Liver (tissue), 9 donors: ENCODE data around the gene C2CD4C. TPM values are rescaled to one million over a fixed set of nuclear protein-coding genes. Genes with fewer than 3 reads are reported as not detected.

Source experiments
- DNase-seq: peaks from one replicate; pipeline ENCODE4 v3.0.0-alpha.2; 2017; ENCODE audit warnings: low spot score
- H3K27ac ChIP-seq, 2 donors: one replicate each; pipeline ENCODE4 v1.7.0; 2013; ENCODE audit warnings: inconsistent platforms in 2 of 2, low read length in 2 of 2, control low read depth in 1 of 2, low read depth in 1 of 2, mild to moderate bottlenecking in 1 of 2
- H3K27me3 ChIP-seq, 4 donors: one replicate each; pipeline versions ENCODE4 v1.6.1 to v1.7.0; 2013; ENCODE audit warnings: low read length in 3 of 4, inconsistent platforms in 1 of 4, mild to moderate bottlenecking in 1 of 4, moderate library complexity in 1 of 4; ENCODE audit not compliant: control insufficient read depth in 4 of 4, insufficient read depth in 4 of 4
- H3K36me3 ChIP-seq, 4 donors: one replicate each; pipeline versions ENCODE4 v1.6.1 to v1.7.0; 2013; ENCODE audit warnings: low read length in 3 of 4, mild to moderate bottlenecking in 3 of 4, low read depth in 1 of 4, moderate library complexity in 1 of 4; ENCODE audit not compliant: control insufficient read depth in 4 of 4, insufficient read depth in 3 of 4
- H3K4me1 ChIP-seq, 4 donors: one replicate each; pipeline versions ENCODE4 v1.6.1 to v1.7.0; 2013; ENCODE audit warnings: low read length in 3 of 4, mild to moderate bottlenecking in 3 of 4, moderate library complexity in 1 of 4; ENCODE audit not compliant: control insufficient read depth in 4 of 4, insufficient read depth in 4 of 4
- H3K4me3 ChIP-seq, 3 donors: one replicate each; pipeline versions ENCODE4 v1.6.1 to v1.7.0; 2013; ENCODE audit warnings: low read length in 3 of 3, control low read depth in 1 of 3, low read depth in 1 of 3, mild to moderate bottlenecking in 1 of 3
- H3K9ac ChIP-seq, 2 donors: one replicate each; pipeline ENCODE4 v1.7.0; 2013; ENCODE audit warnings: low read length in 2 of 2, mild to moderate bottlenecking in 2 of 2, moderate library complexity in 2 of 2, control low read depth in 1 of 2, low read depth in 1 of 2
- H3K9me3 ChIP-seq, 4 donors: one replicate each; pipeline versions ENCODE4 v1.6.1 to v1.7.0; 2013; ENCODE audit warnings: low read length in 3 of 4; ENCODE audit not compliant: control insufficient read depth in 4 of 4
- EGR1 ChIP-seq, 2 donors: IDR thresholded peaks; 2 replicates each; pipeline ENCODE4 v1.6.1; 2016 to 2018; ENCODE audit warnings: antibody characterized with exemption in 2 of 2, low read depth in 2 of 2
- FOXA1 ChIP-seq: IDR thresholded peaks from 2 replicates; pipeline ENCODE4 v1.6.1; 2016; ENCODE audit warnings: antibody characterized with exemption
- FOXA2 ChIP-seq: IDR thresholded peaks from 2 replicates; pipeline ENCODE4 v1.6.1; 2016; ENCODE audit warnings: antibody characterized with exemption
- GABPA ChIP-seq, 2 donors: IDR thresholded peaks in 1 of 2; conservative IDR thresholded peaks in 1 of 2; 2 replicates each; pipeline ENCODE4 v1.6.1; 2016; ENCODE audit warnings: antibody characterized with exemption in 2 of 2, mild to moderate bottlenecking in 1 of 2, moderate library complexity in 1 of 2
- HNF4A ChIP-seq, 2 donors: conservative IDR thresholded peaks; 2 replicates each; pipeline ENCODE4 v1.6.1; 2016; ENCODE audit warnings: antibody characterized with exemption in 2 of 2, mild to moderate bottlenecking in 2 of 2
- HNF4G ChIP-seq: IDR thresholded peaks from 2 replicates; pipeline ENCODE4 v1.6.1; 2016; ENCODE audit warnings: antibody characterized with exemption
- JUND ChIP-seq, 2 donors: IDR thresholded peaks; 2 replicates each; pipeline ENCODE4 v1.6.1; 2016; ENCODE audit warnings: antibody characterized with exemption in 2 of 2
- MAX ChIP-seq: IDR thresholded peaks from 2 replicates; pipeline ENCODE4 v1.6.1; 2016; ENCODE audit warnings: antibody characterized with exemption
- NR2F2 ChIP-seq: IDR thresholded peaks from 2 replicates; pipeline ENCODE4 v1.6.1; 2016; ENCODE audit warnings: antibody characterized with exemption
- RAD21 ChIP-seq, 2 donors: IDR thresholded peaks; 2 replicates each; pipeline ENCODE4 v1.6.1; 2016; ENCODE audit warnings: antibody characterized with exemption in 2 of 2, mild to moderate bottlenecking in 2 of 2
- REST ChIP-seq: IDR thresholded peaks from 2 replicates; pipeline ENCODE4 v1.6.1; 2016; ENCODE audit warnings: antibody characterized with exemption, mild to moderate bottlenecking
- RXRA ChIP-seq, 2 donors: IDR thresholded peaks; 2 replicates each; pipeline ENCODE4 v1.6.1; 2017 to 2018; ENCODE audit warnings: antibody characterized with exemption in 2 of 2, mild to moderate bottlenecking in 1 of 2
- SP1 ChIP-seq: IDR thresholded peaks from 2 replicates; pipeline ENCODE4 v1.6.1; 2018; ENCODE audit warnings: antibody characterized with exemption, mild to moderate bottlenecking
- TAF1 ChIP-seq: conservative IDR thresholded peaks from 2 replicates; pipeline ENCODE4 v1.6.1; 2016; ENCODE audit warnings: antibody characterized with exemption, mild to moderate bottlenecking
- YY1 ChIP-seq: IDR thresholded peaks from 2 replicates; pipeline ENCODE4 v1.6.1; 2016; ENCODE audit warnings: antibody characterized with exemption, mild to moderate bottlenecking
- WGBS: extraction: QIAGEN DNeasy Blood & Tissue Kit; methylation state at CpG from one replicate; pipeline ENCODE4 v1.1.7; 2013; 5-methylcytosine and 5-hydroxymethylcytosine counted together
- polyA plus RNA-seq, 2 donors: library from polyadenylated mRNA; stranded (reverse) in 1 of 2; unstranded in 1 of 2; fragments of 200-250 nt in 1 of 2; fragments of >200 nt in 1 of 2; fragmentation: Nextera tagmentation in 1 of 2; extraction: Ambion mirVana in 1 of 2; gene quantifications; one replicate each; pipeline versions ENCODE4 v1.2.1 to v1.2.3, GENCODE V29; 2013 to 2015
- total RNA-seq, 2 donors: library from RNA; depleted of rRNA; stranded (reverse); fragments of >200 nt; gene quantifications; one replicate each; pipeline ENCODE4 v1.2.3, GENCODE V29; 2014
- TF ChIP-seq, protein P1 (sequence below): fragments of 150-350 bp; IDR thresholded peaks from 2 replicates; pipeline ENCODE4 v1.5.1; 2017; ENCODE audit warnings: improper control_type of control experiment, low read depth, low read length; ENCODE audit not compliant: missing input control
- TF ChIP-seq, protein P2 (sequence below): IDR thresholded peaks from 2 replicates; pipeline ENCODE4 v1.6.1; 2016; ENCODE audit warnings: antibody characterized with exemption
- TF ChIP-seq, protein P3 (sequence below): IDR thresholded peaks from 2 replicates; pipeline ENCODE4 v1.6.1; 2016; ENCODE audit warnings: antibody characterized with exemption
- donor health status: healthy.
- donor health status: healthy.
- donor health status: healthy.
- donor health status: healthy.
- donor health status: healthy.

The C2CD4C gene
- total and polyA plus RNA-seq, 4 donors, result 0.08 to 0.42 (median 0.19) TPM

DNA sequence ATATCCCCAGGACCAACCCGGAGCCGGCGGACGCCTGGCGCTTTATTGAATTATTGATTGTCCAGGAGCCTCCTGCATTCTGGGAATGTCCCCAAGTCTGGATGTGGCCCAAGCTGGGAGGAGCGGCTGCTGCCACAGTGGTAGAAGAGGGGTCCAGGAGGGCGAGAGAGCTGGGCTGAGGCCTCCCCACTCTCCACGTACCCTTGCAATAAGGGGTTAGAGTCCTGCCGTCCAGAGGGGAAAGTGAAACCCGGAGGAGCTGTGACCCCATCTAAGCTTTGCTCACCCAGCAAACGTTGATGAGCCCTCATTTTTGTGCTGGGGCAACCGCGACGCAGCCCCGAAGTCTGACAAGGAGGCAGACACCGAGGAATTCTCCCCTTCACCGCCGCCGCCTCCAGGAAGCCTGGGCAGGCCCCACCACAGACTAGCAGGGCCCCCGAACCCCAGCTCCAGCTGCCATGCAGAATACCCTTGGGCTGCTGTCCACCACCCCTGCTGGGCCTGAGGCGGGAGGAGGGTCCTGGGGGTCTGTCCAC, 1.4 kb upstream of the C2CD4C start:
- DNase-seq, result no peak
- Histone ChIP-seq H3K36me3 (no peaks in the 10 kb centered on the region), H3K27me3 (peaks cover 0 to 2% (median 0%) of the 10 kb centered on the region in 4 donors), H3K9me3 (no peaks in the 10 kb centered on the region), H3K4me3 (no peak overlapping the region), H3K4me1 (peaks cover 12 to 17% (median 14%) of the 10 kb centered on the region in 4 donors), H3K27ac (no peak overlapping the region), H3K9ac (no peak overlapping the region)
- TF ChIP-seq, protein P1, sequence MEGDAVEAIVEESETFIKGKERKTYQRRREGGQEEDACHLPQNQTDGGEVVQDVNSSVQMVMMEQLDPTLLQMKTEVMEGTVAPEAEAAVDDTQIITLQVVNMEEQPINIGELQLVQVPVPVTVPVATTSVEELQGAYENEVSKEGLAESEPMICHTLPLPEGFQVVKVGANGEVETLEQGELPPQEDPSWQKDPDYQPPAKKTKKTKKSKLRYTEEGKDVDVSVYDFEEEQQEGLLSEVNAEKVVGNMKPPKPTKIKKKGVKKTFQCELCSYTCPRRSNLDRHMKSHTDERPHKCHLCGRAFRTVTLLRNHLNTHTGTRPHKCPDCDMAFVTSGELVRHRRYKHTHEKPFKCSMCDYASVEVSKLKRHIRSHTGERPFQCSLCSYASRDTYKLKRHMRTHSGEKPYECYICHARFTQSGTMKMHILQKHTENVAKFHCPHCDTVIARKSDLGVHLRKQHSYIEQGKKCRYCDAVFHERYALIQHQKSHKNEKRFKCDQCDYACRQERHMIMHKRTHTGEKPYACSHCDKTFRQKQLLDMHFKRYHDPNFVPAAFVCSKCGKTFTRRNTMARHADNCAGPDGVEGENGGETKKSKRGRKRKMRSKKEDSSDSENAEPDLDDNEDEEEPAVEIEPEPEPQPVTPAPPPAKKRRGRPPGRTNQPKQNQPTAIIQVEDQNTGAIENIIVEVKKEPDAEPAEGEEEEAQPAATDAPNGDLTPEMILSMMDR, result no peak
- TF ChIP-seq RAD21 (IDR thresholded peaks at IDR 0.05), result peak in 1 of 2 donors; percentile 21
- WGBS, result 38% methylated on average over 21 of the region's 21 CpGs

- Histone ChIP-seq H3K4me3 (peak overlapping the region in 1 of 3 donors; percentile 47), H3K9me3 (no peaks in the 10 kb centered on the region), H3K36me3 (no peaks in the 10 kb centered on the region), H3K27ac (no peak overlapping the region), H3K27me3 (peaks cover 0 to 2% (median 0%) of the 10 kb centered on the region in 4 donors), H3K9ac (no peak overlapping the region), H3K4me1 (peaks cover 12 to 17% (median 14%) of the 10 kb centered on the region in 4 donors)
- 5% methylated on average over 23 of the region's 23 CpGs for whole genome bisulfite sequencing
- TF ChIP-seq GABPA (IDR thresholded peaks at IDR 0.05 in 1 of 2, conservative IDR thresholded peaks at IDR 0.05 in 1 of 2) (no peak), HNF4A (conservative IDR thresholded peaks at IDR 0.05) (no peak), YY1 (no peak), EGR1 (IDR thresholded peaks at IDR 0.05; ENCODE audit: low read depth in 2 of 2) (no peak), RAD21 (IDR thresholded peaks at IDR 0.05) (no peak), REST (no peak), NR2F2 (no peak), MAX (no peak), JUND (IDR thresholded peaks at IDR 0.05) (no peak), FOXA2 (no peak), SP1 (no peak), TAF1 (no peak), RXRA (IDR thresholded peaks at IDR 0.05) (no peak), HNF4G (no peak), FOXA1 (no peak)
- TF ChIP-seq, protein P2, sequence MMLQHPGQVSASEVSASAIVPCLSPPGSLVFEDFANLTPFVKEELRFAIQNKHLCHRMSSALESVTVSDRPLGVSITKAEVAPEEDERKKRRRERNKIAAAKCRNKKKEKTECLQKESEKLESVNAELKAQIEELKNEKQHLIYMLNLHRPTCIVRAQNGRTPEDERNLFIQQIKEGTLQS, result no peak
- TF ChIP-seq, protein P1, result no peak
- TF ChIP-seq, protein P3, sequence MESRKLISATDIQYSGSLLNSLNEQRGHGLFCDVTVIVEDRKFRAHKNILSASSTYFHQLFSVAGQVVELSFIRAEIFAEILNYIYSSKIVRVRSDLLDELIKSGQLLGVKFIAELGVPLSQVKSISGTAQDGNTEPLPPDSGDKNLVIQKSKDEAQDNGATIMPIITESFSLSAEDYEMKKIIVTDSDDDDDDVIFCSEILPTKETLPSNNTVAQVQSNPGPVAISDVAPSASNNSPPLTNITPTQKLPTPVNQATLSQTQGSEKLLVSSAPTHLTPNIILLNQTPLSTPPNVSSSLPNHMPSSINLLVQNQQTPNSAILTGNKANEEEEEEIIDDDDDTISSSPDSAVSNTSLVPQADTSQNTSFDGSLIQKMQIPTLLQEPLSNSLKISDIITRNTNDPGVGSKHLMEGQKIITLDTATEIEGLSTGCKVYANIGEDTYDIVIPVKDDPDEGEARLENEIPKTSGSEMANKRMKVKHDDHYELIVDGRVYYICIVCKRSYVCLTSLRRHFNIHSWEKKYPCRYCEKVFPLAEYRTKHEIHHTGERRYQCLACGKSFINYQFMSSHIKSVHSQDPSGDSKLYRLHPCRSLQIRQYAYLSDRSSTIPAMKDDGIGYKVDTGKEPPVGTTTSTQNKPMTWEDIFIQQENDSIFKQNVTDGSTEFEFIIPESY, result no peak
- DNase-seq, result no peak
Measured at GRCh38 chr19:409516-410242, 732 bp upstream of the C2CD4C start.
